Stimulated activated CD4-positive, alpha-beta T cell treated with anti-CD3 and anti-CD28 coated beads, Interleukin-4, amount 100 ng/mL, for 48 hours (primary cell): ENCODE data around the gene NR2C2AP.
"Not testable (repeated sequence)": the region's sequence is repeated elsewhere in the genome, so short reads cannot be mapped to it uniquely, and the experiment has no call there.

Source experiments
- DNase-seq, 2 donors: peaks; one replicate each; pipeline ENCODE4 v3.0.0-alpha.2; 2020; ENCODE audit warnings: low read depth in 2 of 2

The NR2C2AP gene, protein sequence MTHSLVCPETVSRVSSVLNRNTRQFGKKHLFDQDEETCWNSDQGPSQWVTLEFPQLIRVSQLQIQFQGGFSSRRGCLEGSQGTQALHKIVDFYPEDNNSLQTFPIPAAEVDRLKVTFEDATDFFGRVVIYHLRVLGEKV

GRCh38 chr19:19203012-19203856 lies at the start of gene NR2C2AP:
Gene NR2C2AP, minus strand, starts transcription at chr19:19203414. Its CDS starts 354 bp downstream, at chr19:19203060.
- peak; percentile 93 to 94 for DNase-seq

DNA sequence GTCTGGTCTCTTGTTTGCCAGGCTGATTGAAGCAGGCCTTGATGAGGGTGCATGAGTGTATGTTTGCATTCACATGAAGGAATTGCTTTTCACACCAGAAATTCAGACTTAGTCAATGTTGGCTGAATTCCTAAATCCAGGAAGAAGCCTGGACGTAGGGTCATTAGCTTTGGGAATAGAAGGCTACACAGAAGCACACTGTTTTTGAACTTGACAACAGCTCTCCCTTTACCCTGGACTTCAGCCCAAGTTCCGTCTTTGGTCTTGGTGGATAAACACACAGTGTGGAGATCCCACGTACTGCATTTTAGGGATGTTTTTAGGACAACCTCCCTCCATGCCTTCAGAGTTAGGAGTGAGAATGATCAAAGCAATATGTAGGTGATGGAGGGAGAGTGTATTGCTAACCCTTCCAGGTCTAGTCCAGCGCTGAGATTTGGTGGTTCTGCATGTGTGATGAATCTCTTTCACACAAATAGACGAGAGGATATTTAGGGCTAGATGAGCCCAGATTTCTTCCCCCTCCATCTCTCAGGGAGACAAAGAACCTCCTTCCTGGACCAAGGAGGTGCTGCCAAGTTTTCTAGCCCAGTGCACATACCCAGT lies 47.1 kb upstream of the NR2C2AP start:
- DNase-seq = no peak

DNA sequence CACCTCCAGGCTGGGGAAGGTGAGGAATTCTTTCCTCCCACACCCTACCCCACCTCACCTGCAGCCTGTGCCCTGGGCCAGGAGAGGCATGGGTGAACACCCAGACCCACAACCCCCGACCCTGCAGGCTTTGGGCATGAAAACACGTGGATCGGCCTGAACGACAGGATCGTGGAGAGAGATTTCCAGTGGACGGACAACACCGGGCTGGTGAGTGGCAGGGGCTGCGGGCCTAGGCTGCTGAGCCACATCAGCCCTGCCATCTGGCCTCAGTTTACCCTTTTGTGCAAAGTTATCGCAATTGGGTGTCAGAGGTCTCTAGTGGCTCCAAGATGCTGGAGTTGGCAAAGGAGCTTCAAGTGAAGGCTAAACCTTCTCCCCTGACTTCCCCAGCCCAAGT lies 37.3 kb upstream of the NR2C2AP start:
- DNase-seq = no peak

DNA sequence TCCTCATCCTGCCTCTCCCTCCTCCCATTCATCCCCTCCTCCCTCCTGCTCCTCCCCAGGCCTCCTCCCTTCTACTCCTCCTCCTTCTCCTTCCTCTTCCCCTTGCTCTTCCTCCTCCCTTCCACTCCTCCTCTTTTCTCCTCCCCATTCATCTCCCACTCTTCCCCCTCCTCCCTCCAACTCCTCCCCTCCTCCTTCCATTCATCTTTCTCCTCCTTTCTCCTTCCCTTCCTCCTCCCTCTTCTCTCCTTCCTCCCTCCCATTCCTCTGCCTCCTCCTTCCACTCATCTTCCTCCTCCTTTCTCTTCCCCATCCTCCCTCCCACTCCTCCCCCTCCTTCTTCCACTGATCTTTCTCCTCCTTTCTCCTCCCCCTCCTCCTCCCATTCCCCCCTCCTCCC lies 36.5 kb upstream of the NR2C2AP start:
- no peak for DNase-seq

GRCh38 chr19:19238126-19238894 lies 35.1 kb upstream of the NR2C2AP start:
- no peak for DNase-seq

DNA sequence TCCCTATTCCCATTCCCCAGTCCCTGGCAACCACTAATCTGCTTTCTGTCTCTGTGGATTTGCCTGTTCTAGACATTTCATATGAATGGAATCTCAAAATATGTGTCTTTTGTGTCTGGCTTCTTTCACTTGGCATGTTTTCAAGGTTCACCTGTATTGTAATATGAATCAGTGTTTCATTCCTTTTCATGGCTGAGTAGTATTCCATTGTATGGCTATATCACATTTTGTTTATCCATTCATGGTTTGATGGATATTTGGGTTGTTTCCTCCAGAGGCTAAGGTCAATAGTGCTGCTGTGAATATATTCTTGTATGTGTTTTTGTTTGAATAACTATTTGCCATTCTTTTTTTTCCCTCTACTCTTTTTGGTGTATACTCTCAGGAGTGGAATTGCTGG lies 33.0 kb upstream of the NR2C2AP start:
- no peak for DNase-seq

DNA sequence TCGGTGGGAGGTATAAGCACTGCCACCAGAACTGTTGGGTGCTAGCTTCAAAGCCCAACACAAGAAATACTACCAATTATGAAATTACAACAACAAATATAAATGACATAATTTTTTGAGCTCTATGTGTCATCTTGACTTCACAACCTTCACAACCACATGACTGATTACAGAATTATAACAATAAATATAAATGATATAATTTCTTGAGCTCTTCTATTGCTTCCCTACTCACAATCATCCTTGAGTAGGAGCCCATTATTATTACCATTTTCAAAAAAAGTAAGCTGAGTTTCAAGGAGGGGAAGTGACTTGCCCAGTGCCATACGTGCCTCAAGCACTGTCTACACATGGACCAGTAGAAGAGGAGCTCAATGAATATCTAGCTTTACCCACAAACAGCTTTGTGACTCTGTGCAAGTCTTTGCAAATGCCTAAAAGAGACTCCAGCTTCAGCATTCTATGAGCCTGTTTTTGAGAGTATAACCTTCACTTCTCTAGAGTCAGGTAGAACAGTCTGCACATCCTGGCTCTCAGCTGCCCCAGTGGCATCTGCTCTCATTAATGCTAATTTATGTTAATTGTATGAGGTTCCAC lies 31.1 kb upstream of the NR2C2AP start:
- DNase-seq = no peak

- DNase-seq = no peak
Measured at GRCh38 chr19:19232261-19232721, 29.1 kb upstream of the NR2C2AP start.

- no peak for DNase-seq
Measured at GRCh38 chr19:19230999-19231398, 27.8 kb upstream of the NR2C2AP start.

GRCh38 chr19:19229701-19230100 lies 26.5 kb upstream of the NR2C2AP start:
- DNase-seq = no peak

GRCh38 chr19:19227217-19227616 lies 24.0 kb upstream of the NR2C2AP start:
- DNase-seq = no peak

DNA sequence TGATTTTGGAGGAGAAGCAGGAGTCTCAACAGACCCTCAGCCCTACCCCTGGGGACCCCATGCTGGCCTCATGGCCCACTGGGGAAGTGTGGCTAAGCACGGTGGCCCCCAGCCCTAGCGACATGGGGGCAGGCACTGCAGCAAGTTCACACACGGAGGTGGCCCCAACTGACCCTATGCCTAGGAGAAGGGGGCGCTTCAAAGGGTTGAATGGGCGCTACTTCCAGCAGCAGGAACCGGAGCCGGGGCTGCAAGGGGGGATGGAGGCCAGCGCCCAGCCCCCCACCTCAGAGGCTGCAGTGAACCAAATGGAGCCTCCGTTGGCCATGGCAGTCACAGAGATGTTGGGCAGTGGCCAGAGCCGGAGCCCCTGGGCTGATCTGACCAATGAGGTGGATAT lies 23.4 kb upstream of the NR2C2AP start:
- DNase-seq = no peak

DNA sequence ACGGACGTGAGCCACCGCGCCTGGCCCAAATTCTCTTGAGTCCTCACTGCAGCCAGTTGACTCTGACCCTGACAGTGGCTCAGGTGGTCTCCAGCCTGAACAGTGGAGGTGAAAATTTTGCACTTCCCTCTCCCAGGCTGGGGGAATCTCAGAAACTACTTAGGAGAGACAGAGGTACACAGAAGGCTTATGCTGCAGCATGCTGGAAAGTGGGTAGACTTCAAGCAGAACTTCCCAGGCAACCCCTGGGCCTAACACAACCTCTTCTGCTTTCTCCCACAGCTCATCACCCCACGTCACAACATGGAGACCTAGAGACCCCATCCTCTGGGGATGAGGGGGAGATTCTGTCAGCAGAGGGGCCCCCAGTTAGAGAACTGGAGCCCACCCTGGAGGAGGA lies 23.0 kb upstream of the NR2C2AP start:
- no peak for DNase-seq

DNA sequence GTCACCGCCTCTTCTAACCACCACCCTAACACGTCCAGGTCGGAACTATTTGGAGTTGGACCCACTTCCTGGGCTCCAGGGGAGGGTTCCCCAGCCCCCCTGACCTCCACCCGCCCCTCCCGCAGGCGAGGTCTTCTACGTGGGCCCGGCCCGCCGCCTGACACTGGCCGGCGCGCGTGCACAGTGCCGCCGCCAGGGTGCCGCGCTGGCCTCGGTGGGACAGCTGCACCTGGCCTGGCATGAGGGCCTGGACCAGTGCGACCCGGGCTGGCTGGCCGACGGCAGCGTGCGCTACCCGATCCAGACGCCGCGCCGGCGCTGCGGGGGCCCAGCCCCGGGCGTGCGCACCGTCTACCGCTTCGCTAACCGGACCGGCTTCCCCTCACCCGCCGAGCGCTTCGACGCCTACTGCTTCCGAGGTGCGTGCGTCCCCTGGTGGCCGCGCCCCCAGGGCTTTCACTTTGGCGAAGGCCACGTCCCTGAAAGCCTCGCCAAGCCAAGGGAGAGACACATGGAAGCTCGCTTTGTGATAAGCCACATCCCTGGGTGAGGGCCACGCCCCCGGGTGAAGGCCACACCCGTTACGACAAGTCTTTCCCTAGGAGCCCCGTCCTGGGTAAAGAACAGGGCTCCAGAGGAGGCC lies 21.8 kb upstream of the NR2C2AP start:
- DNase-seq = peak; percentile 64 to 71

- DNase-seq = no peak
Measured at GRCh38 chr19:19224150-19224851, 21.1 kb upstream of the NR2C2AP start.

DNA sequence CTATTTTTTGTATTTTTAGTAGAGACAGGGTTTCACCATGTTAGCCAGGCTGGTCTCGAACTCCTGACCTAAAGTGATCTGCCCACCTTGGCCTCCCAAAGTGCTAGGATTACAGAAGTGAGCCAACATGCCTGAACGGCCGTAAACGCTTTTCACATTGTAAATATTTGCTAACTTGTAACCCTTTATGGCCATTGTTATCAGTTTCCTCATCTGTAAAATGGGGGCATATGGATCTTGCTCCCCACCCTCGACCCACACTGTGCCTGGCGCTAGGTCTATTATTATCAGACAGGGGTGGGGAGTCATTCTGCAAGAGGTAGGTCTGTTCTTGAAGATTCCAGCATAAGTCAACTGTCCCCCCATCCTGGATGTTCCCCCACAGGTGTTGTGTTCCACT lies 20.4 kb upstream of the NR2C2AP start:
- no peak for DNase-seq

DNA sequence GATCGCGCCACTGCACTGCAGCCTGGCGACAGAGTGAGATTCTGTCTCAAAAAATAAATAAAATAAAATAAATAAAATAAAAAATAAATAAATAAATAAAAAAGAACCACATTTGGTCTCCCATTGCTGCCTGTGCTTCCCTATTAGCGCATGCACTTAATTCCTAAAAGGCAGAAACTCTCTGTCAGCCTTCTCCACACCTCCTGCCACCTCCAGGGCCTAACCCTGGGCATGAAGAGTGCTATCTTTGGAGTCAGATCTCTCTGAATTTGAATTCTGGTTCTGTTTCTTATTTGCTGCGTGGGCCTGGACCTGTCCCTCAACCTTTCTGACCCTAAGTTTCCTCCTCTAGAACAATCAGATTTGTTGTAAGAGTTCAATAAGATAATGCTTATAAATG lies 19.8 kb upstream of the NR2C2AP start:
- DNase-seq = no peak

- DNase-seq = not testable (repeated sequence)
Measured at GRCh38 chr19:19221000-19221399, 17.8 kb upstream of the NR2C2AP start.

GRCh38 chr19:19218911-19219310 lies 15.7 kb upstream of the NR2C2AP start:
- DNase-seq = no peak

- no peak for DNase-seq
Measured at GRCh38 chr19:19217099-19217498, 13.9 kb upstream of the NR2C2AP start.

- DNase-seq = no peak
Measured at GRCh38 chr19:19215792-19216191, 12.6 kb upstream of the NR2C2AP start.
